Measurements from ENCODE around the gene PTMS. TPM values are rescaled to one million over a fixed set of nuclear protein-coding genes. Genes with fewer than 3 reads are reported as not detected.

The PTMS gene
- total RNA-seq (100 to 1,000 TPM; 358 to 396 TPM), polyA plus RNA-seq (100 to 1,000 TPM; 549 to 584 TPM)
- long read RNA-seq, donor 1, partial matches to known transcripts = 12 of 34 reads
- long read RNA-seq, donor 1, other reads (novel, unspliced or antisense) = 21 of 34 reads
- long read RNA-seq, donor 2, transcript PTMS-207 (5 exons, 1,150 nt) = major isoform, 51 of 112 reads
- long read RNA-seq, donor 2, partial matches to known transcripts = 57 of 112 reads
- long read RNA-seq, donor 2, other reads (novel, unspliced or antisense) = 1 of 112 reads

GRCh38 chr12:6765634-6766581 is at the start of gene PTMS:
TSS of gene PTMS (plus strand) at chr12:6766363. CDS start at chr12:6766706, 343 bp downstream.
- Histone ChIP-seq H3K9me3 (ENCODE audit: control insufficient read depth, low read length) (no peaks in the 10 kb centered on the region), H3K27ac (ENCODE audit: low read depth in 1 of 2, low read length in 2 of 2) (peak within 1 kb of the TSS; percentile 74 to 91), H3K4me1 (ENCODE audit: control insufficient read depth in 1 of 2, insufficient read depth in 2 of 2, low read length in 2 of 2) (no peaks in the 10 kb centered on the region), H3K4me3 (ENCODE audit: low read length in 2 of 2) (peak within 1 kb of the TSS; percentile 54 to 94), H3K27me3 (ENCODE audit: control insufficient read depth in 1 of 2, insufficient read depth in 2 of 2, low read length in 1 of 2) (no peaks in the 10 kb centered on the region), H3K36me3 (ENCODE audit: control insufficient read depth in 1 of 2, insufficient read depth in 2 of 2, low read length in 1 of 2) (peaks cover 0 to 5% of the 10 kb centered on the region in 2 donors)
- ATAC-seq (ENCODE audit: low FRiP score) = peak; percentile 71
- intact Hi-C loops (cut with DNase I) = loop anchor here in 1 of 2 donors (1.0 to 5.0 kb wide), 3 partner anchors 13 to 159 kb away; partner anchors contain the start of genes CHD4, MLF2 and SPSB2
- DNase-seq = peak; percentile 90 to 95
- 5 to 6% methylated on average over 58 to 63 of the region's 63 CpGs for WGBS, 2 donors

- H3K4me3 ChIP-seq (ENCODE audit: low read length in 2 of 2) = no peak overlapping the region
- WGBS, 2 donors = 66 to 85% methylated on average over 7 to 8 of the region's 10 CpGs
- H3K36me3 ChIP-seq (ENCODE audit: control insufficient read depth in 1 of 2, insufficient read depth in 2 of 2, low read length in 1 of 2) = no peaks in the 10 kb centered on the region
- intact Hi-C loops (cut with DNase I) = no loop called here
- H3K4me1 ChIP-seq (ENCODE audit: control insufficient read depth in 1 of 2, insufficient read depth in 2 of 2, low read length in 2 of 2) = no peaks in the 10 kb centered on the region
- DNase-seq (no peak), ATAC-seq (ENCODE audit: low FRiP score) (no peak)
- H3K27ac ChIP-seq (ENCODE audit: low read depth in 1 of 2, low read length in 2 of 2) = no peak overlapping the region
- no peaks in the 10 kb centered on the region for H3K9me3 ChIP-seq (ENCODE audit: control insufficient read depth, low read length)
- H3K27me3 ChIP-seq (ENCODE audit: control insufficient read depth in 1 of 2, insufficient read depth in 2 of 2, low read length in 1 of 2) = no peaks in the 10 kb centered on the region
Measured at GRCh38 chr12:6716874-6717437, 49.2 kb upstream of the PTMS start.

DNA sequence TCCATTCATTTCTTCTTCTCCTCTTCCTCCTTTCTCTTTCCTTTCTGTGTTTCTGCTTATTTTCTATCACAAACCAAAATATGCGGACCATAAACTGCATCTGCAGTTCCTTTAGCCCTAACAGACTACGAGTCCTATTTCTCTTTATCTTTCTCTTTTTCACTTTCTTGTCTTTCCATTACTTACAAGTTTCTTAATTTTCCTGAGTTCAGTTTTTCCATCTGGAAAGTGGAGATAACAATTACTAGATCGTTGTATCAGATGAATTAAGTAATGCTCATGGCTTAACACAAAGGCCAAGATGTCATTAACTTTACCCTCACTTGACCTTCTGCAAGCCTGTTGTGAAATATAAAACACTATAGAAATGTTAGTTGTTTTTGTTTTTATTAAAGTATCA is 43.3 kb upstream of the PTMS start:
- Histone ChIP-seq H3K4me3 (ENCODE audit: low read length in 2 of 2) (no peak overlapping the region), H3K27ac (ENCODE audit: low read depth in 1 of 2, low read length in 2 of 2) (no peak overlapping the region), H3K4me1 (ENCODE audit: control insufficient read depth in 1 of 2, insufficient read depth in 2 of 2, low read length in 2 of 2) (no peaks in the 10 kb centered on the region), H3K27me3 (ENCODE audit: control insufficient read depth in 1 of 2, insufficient read depth in 2 of 2, low read length in 1 of 2) (no peaks in the 10 kb centered on the region), H3K36me3 (ENCODE audit: control insufficient read depth in 1 of 2, insufficient read depth in 2 of 2, low read length in 1 of 2) (no peaks in the 10 kb centered on the region), H3K9me3 (ENCODE audit: control insufficient read depth, low read length) (no peaks in the 10 kb centered on the region)
- intact Hi-C loops (cut with DNase I) = loop anchor here in 1 of 2 donors (5.0 kb wide), 1 partner anchor 36 kb away; the partner anchor contains the start of gene ZNF384
- 87 to 90% methylated on average over 3 of the region's 3 CpGs for WGBS, 2 donors
- ATAC-seq (ENCODE audit: low FRiP score) (no peak), DNase-seq (no peak)

- 0 to 1% methylated on average over 42 to 49 of the region's 49 CpGs for WGBS, 2 donors
- H3K4me1 ChIP-seq (ENCODE audit: control insufficient read depth in 1 of 2, insufficient read depth in 2 of 2, low read length in 2 of 2) = no peaks in the 10 kb centered on the region
- H3K36me3 ChIP-seq (ENCODE audit: control insufficient read depth in 1 of 2, insufficient read depth in 2 of 2, low read length in 1 of 2) = no peaks in the 10 kb centered on the region
- DNase-seq (peak; percentile 99), ATAC-seq (ENCODE audit: low FRiP score) (peak; percentile 99)
- H3K27me3 ChIP-seq (ENCODE audit: control insufficient read depth in 1 of 2, insufficient read depth in 2 of 2, low read length in 1 of 2) = no peaks in the 10 kb centered on the region
- peak within 1 kb of the TSS in 1 of 2 donors; percentile 79 for H3K27ac ChIP-seq (ENCODE audit: low read depth in 1 of 2, low read length in 2 of 2)
- H3K4me3 ChIP-seq (ENCODE audit: low read length in 2 of 2) = peak within 1 kb of the TSS; percentile 53 to 71
- intact Hi-C loops (cut with DNase I) = loop anchor here in 1 of 2 donors (5.0 kb wide), 1 partner anchor 37 kb away; the partner anchor contains the start of gene ZNF384
- H3K9me3 ChIP-seq (ENCODE audit: control insufficient read depth, low read length) = no peaks in the 10 kb centered on the region
Measured at GRCh38 chr12:6723607-6724408, 42.4 kb upstream of the PTMS start, which contains the start of gene COPS7A. TSS of gene COPS7A (plus strand) at chr12:6724046. CDS start at chr12:6724657, 611 bp downstream.

- Histone ChIP-seq H3K4me3 (ENCODE audit: low read length in 2 of 2) (peak overlapping the region; percentile 29 to 37), H3K9me3 (ENCODE audit: control insufficient read depth, low read length) (no peaks in the 10 kb centered on the region), H3K27ac (ENCODE audit: low read depth in 1 of 2, low read length in 2 of 2) (no peak overlapping the region), H3K27me3 (ENCODE audit: control insufficient read depth in 1 of 2, insufficient read depth in 2 of 2, low read length in 1 of 2) (no peaks in the 10 kb centered on the region), H3K36me3 (ENCODE audit: control insufficient read depth in 1 of 2, insufficient read depth in 2 of 2, low read length in 1 of 2) (peaks cover 0 to 4% of the 10 kb centered on the region in 2 donors), H3K4me1 (ENCODE audit: control insufficient read depth in 1 of 2, insufficient read depth in 2 of 2, low read length in 2 of 2) (no peaks in the 10 kb centered on the region)
- intact Hi-C loops (cut with DNase I) = loop anchor here in 1 of 2 donors (5.0 kb wide), 1 partner anchor 37 kb away; the partner anchor contains the start of gene ZNF384
- DNase-seq = no peak
- 9 to 19% methylated on average over 10 of the region's 10 CpGs for WGBS, 2 donors
- peak; percentile 5 for ATAC-seq (ENCODE audit: low FRiP score)
Measured at GRCh38 chr12:6724409-6724797, 41.8 kb upstream of the PTMS start.

- WGBS, 2 donors = 86 to 92% methylated on average over 7 of the region's 7 CpGs
- DNase-seq (no peak), ATAC-seq (ENCODE audit: low FRiP score) (no peak)
- no peaks in the 10 kb centered on the region for H3K4me1 ChIP-seq (ENCODE audit: control insufficient read depth in 1 of 2, insufficient read depth in 2 of 2, low read length in 2 of 2)
- H3K36me3 ChIP-seq (ENCODE audit: control insufficient read depth in 1 of 2, insufficient read depth in 2 of 2, low read length in 1 of 2) = peaks cover 0 to 6% of the 10 kb centered on the region in 2 donors
- no peak overlapping the region for H3K4me3 ChIP-seq (ENCODE audit: low read length in 2 of 2)
- H3K27ac ChIP-seq (ENCODE audit: low read depth in 1 of 2, low read length in 2 of 2) = no peak overlapping the region
- no peaks in the 10 kb centered on the region for H3K9me3 ChIP-seq (ENCODE audit: control insufficient read depth, low read length)
- intact Hi-C loops (cut with DNase I) = no loop called here
- no peaks in the 10 kb centered on the region for H3K27me3 ChIP-seq (ENCODE audit: control insufficient read depth in 1 of 2, insufficient read depth in 2 of 2, low read length in 1 of 2)
Measured at GRCh38 chr12:6725350-6725749, 40.8 kb upstream of the PTMS start.

- Histone ChIP-seq H3K36me3 (ENCODE audit: control insufficient read depth in 1 of 2, insufficient read depth in 2 of 2, low read length in 1 of 2) (peaks cover 0 to 10% of the 10 kb centered on the region in 2 donors), H3K4me3 (ENCODE audit: low read length in 2 of 2) (no peak overlapping the region), H3K9me3 (ENCODE audit: control insufficient read depth, low read length) (no peaks in the 10 kb centered on the region), H3K27ac (ENCODE audit: low read depth in 1 of 2, low read length in 2 of 2) (no peak overlapping the region), H3K4me1 (ENCODE audit: control insufficient read depth in 1 of 2, insufficient read depth in 2 of 2, low read length in 2 of 2) (no peaks in the 10 kb centered on the region), H3K27me3 (ENCODE audit: control insufficient read depth in 1 of 2, insufficient read depth in 2 of 2, low read length in 1 of 2) (no peaks in the 10 kb centered on the region)
- intact Hi-C loops (cut with DNase I) = no loop called here
- DNase-seq = no peak
- WGBS, 2 donors = 94 to 95% methylated on average over 18 of the region's 18 CpGs
- ATAC-seq (ENCODE audit: low FRiP score) = no peak
Measured at GRCh38 chr12:6729186-6729585, 37.0 kb upstream of the PTMS start.

- no peak for ATAC-seq (ENCODE audit: low FRiP score)
- Histone ChIP-seq H3K4me3 (ENCODE audit: low read length in 2 of 2) (no peak overlapping the region), H3K4me1 (ENCODE audit: control insufficient read depth in 1 of 2, insufficient read depth in 2 of 2, low read length in 2 of 2) (no peaks in the 10 kb centered on the region), H3K36me3 (ENCODE audit: control insufficient read depth in 1 of 2, insufficient read depth in 2 of 2, low read length in 1 of 2) (peaks cover 0 to 10% of the 10 kb centered on the region in 2 donors), H3K9me3 (ENCODE audit: control insufficient read depth, low read length) (no peaks in the 10 kb centered on the region), H3K27ac (ENCODE audit: low read depth in 1 of 2, low read length in 2 of 2) (no peak overlapping the region), H3K27me3 (ENCODE audit: control insufficient read depth in 1 of 2, insufficient read depth in 2 of 2, low read length in 1 of 2) (no peaks in the 10 kb centered on the region)
- no peak for DNase-seq
- intact Hi-C loops (cut with DNase I) = loop anchor here in 1 of 2 donors (5.0 kb wide), 1 partner anchor 97 kb away; the partner anchor contains the start of gene P3H3
- WGBS, 2 donors = 88 to 89% methylated on average over 8 of the region's 8 CpGs
Measured at GRCh38 chr12:6730169-6730568, 36.0 kb upstream of the PTMS start.
